Measurements from ENCODE around the gene DCST1. TPM values are rescaled to one million over a fixed set of nuclear protein-coding genes. Genes with fewer than 3 reads are reported as not detected.

DCST1 gene
- total and polyA plus RNA-seq, 2 donors (not counting 1 experiment from before 2014, with no cell fraction given): not detected

DNA sequence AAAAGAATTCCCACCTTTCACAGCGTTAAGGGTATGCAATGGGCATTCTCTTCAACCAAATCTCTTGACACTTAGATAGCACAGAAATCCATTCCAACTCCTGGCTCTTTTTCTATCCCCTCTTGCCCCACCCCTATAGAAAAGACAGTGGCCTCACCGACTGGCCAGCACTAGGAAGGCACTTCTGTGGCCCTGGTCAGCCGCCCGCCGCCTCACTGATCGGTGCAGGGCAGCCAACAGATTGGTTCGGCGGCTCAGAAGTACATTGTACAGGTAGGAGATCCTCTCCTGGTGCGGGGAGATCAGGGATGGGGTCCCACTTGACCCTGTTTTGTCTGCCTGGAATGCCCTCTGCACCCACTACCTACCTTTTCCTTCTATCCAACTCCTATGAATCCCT lies 9.3 kb upstream of the DCST1 start:
- Histone ChIP-seq H3K27ac (ENCODE audit: insufficient read depth, low read length) (no peak overlapping the region), H3K9ac (ENCODE audit: insufficient read depth, low read length) (no peak overlapping the region), H2AFZ (ENCODE audit: low read length) (no peak overlapping the region), H3K4me2 (ENCODE audit: extremely low read depth, insufficient read depth, low read length) (no peak overlapping the region), H3K9me3 (ENCODE audit: control insufficient read depth, insufficient read depth, low read depth, low read length) (no peaks in the 10 kb centered on the region), H3K4me1 (ENCODE audit: control insufficient read depth, extremely low read depth, insufficient read depth, low read length) (no peaks in the 10 kb centered on the region), H3K4me3 (replicated peaks in 1 of 4; ENCODE audit: control extremely low read depth in 1 of 4, insufficient read depth in 1 of 4, low read depth in 3 of 4, low read length in 4 of 4) (no peak overlapping the region), H3K27me3 (ENCODE audit: control insufficient read depth, insufficient read depth, low read length) (no peaks in the 10 kb centered on the region), H3K36me3 (ENCODE audit: control insufficient read depth, insufficient read depth, low read length) (no peaks in the 10 kb centered on the region), H3K79me2 (ENCODE audit: control insufficient read depth, insufficient read depth, low read length) (no peaks in the 10 kb centered on the region), H4K20me1 (ENCODE audit: control insufficient read depth, extremely low read depth, insufficient read depth, low read length) (no peaks in the 10 kb centered on the region)
- no peak for DNase-seq (ENCODE audit: low read depth in 2 of 2)
- TF ChIP-seq CTCF (conservative IDR thresholded peaks at IDR 0.05 in 1 of 2, IDR thresholded peaks at IDR 0.05 in 1 of 2; ENCODE audit: low read depth in 1 of 2, low read length in 2 of 2): no peak

DNA sequence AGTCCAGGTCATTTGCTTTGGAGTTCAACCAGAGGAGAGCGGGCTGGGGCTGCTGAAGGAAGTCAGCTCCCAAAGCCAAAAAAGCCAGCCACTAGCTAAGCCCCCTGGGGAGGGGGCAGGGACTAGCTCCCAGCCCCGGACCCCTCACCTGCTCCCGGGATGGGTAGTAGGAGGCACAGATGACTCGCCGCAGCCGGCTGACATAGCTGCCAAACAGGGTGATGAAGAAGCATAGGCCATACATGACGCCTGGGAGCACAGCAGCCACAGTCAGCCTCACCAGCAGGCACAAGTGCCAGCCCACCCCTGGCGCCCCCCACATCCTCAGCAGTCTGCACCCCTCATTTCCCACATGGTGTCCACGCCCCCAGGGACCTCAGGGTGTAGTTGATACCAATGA lies 7.5 kb upstream of the DCST1 start:
- Histone ChIP-seq H3K79me2 (ENCODE audit: control insufficient read depth, insufficient read depth, low read length) (no peaks in the 10 kb centered on the region), H3K9ac (ENCODE audit: insufficient read depth, low read length) (no peak overlapping the region), H2AFZ (ENCODE audit: low read length) (no peak overlapping the region), H3K4me2 (ENCODE audit: extremely low read depth, insufficient read depth, low read length) (no peak overlapping the region), H3K9me3 (ENCODE audit: control insufficient read depth, insufficient read depth, low read depth, low read length) (no peaks in the 10 kb centered on the region), H3K4me3 (replicated peaks in 1 of 4; ENCODE audit: control extremely low read depth in 1 of 4, insufficient read depth in 1 of 4, low read depth in 3 of 4, low read length in 4 of 4) (no peak overlapping the region), H4K20me1 (ENCODE audit: control insufficient read depth, extremely low read depth, insufficient read depth, low read length) (no peaks in the 10 kb centered on the region), H3K36me3 (ENCODE audit: control insufficient read depth, insufficient read depth, low read length) (no peaks in the 10 kb centered on the region), H3K4me1 (ENCODE audit: control insufficient read depth, extremely low read depth, insufficient read depth, low read length) (no peaks in the 10 kb centered on the region), H3K27ac (ENCODE audit: insufficient read depth, low read length) (no peak overlapping the region), H3K27me3 (ENCODE audit: control insufficient read depth, insufficient read depth, low read length) (no peaks in the 10 kb centered on the region)
- no peak for TF ChIP-seq CTCF (conservative IDR thresholded peaks at IDR 0.05 in 1 of 2, IDR thresholded peaks at IDR 0.05 in 1 of 2; ENCODE audit: low read depth in 1 of 2, low read length in 2 of 2)
- no peak for DNase-seq (ENCODE audit: low read depth in 2 of 2)

GRCh38 chr1:155026588-155026987 lies 7.0 kb upstream of the DCST1 start:
- H3K27ac ChIP-seq (ENCODE audit: insufficient read depth, low read length): no peak overlapping the region
- H2AFZ ChIP-seq (ENCODE audit: low read length): no peak overlapping the region
- no peak for DNase-seq (ENCODE audit: low read depth in 2 of 2)
- H3K79me2 ChIP-seq (ENCODE audit: control insufficient read depth, insufficient read depth, low read length): no peaks in the 10 kb centered on the region
- no peaks in the 10 kb centered on the region for H3K9me3 ChIP-seq (ENCODE audit: control insufficient read depth, insufficient read depth, low read depth, low read length)
- no peaks in the 10 kb centered on the region for H3K36me3 ChIP-seq (ENCODE audit: control insufficient read depth, insufficient read depth, low read length)
- no peaks in the 10 kb centered on the region for H4K20me1 ChIP-seq (ENCODE audit: control insufficient read depth, extremely low read depth, insufficient read depth, low read length)
- no peaks in the 10 kb centered on the region for H3K4me1 ChIP-seq (ENCODE audit: control insufficient read depth, extremely low read depth, insufficient read depth, low read length)
- H3K4me3 ChIP-seq (replicated peaks in 1 of 4; ENCODE audit: control extremely low read depth in 1 of 4, insufficient read depth in 1 of 4, low read depth in 3 of 4, low read length in 4 of 4): no peak overlapping the region
- H3K4me2 ChIP-seq (ENCODE audit: extremely low read depth, insufficient read depth, low read length): no peak overlapping the region
- no peaks in the 10 kb centered on the region for H3K27me3 ChIP-seq (ENCODE audit: control insufficient read depth, insufficient read depth, low read length)
- H3K9ac ChIP-seq (ENCODE audit: insufficient read depth, low read length): no peak overlapping the region
- TF ChIP-seq EZH2 (IDR thresholded peaks at IDR 0.05; ENCODE audit: low read length, missing control alignments): no peak
